ENCODE results near the gene BHLHE40.

Gene BHLHE40

DNA sequence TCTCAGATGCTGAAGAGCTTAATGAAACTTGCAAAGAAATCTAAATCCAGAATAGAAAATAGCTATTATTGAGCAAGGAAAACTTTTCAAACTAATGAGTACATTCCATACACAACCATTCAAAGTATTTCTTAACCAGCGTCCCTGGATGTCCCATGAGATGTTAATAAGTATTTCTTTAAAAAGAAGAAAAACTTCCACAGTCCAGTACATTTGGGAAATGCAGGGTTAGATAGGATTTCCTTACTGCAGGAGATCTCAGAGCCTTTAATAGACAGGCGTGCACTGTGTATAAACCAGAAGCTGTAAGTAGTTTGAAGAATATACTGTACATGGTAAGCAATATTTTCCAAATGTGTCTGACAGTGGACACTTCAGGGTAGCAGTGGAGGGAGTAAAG, 29.6 kb upstream of the BHLHE40 start:
- DNase-seq (ENCODE audit: low read depth), result peak; percentile 36
- no peak overlapping the region for H3K4me3 ChIP-seq (ENCODE audit: control insufficient read depth, low read depth, low read length)
- no peak for TF ChIP-seq CTCF (conservative IDR thresholded peaks at IDR 0.05; ENCODE audit: control insufficient read depth, insufficient read depth, low read depth, low read length)

GRCh38 chr3:4950351-4950784, 28.9 kb upstream of the BHLHE40 start:
- H3K4me3 ChIP-seq (ENCODE audit: control insufficient read depth, low read depth, low read length), result no peak overlapping the region
- no peak for TF ChIP-seq CTCF (conservative IDR thresholded peaks at IDR 0.05; ENCODE audit: control insufficient read depth, insufficient read depth, low read depth, low read length)
- no peak for DNase-seq (ENCODE audit: low read depth)

GRCh38 chr3:4950948-4951347, 28.3 kb upstream of the BHLHE40 start:
- DNase-seq (ENCODE audit: low read depth), result no peak
- TF ChIP-seq CTCF (conservative IDR thresholded peaks at IDR 0.05; ENCODE audit: control insufficient read depth, insufficient read depth, low read depth, low read length), result no peak
- no peak overlapping the region for H3K4me3 ChIP-seq (ENCODE audit: control insufficient read depth, low read depth, low read length)

DNA sequence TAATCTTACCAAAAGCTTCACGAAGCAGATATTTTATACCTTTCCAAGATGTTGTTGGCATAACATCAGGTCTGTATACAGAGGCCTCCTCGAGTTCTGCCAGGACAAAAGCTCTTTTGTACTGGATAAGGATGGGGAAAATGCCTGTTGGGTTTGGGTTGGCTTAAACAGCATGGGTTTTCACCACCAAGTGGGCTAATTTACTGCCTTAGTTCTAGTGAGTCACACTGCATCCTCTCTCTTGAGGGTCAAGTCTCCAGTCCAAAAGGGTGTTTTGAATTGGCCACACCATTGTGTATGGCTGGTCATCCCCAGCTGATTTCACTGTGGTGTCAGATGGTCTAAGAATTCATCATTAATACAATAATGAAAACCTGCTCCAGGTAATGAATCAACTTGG, 26.1 kb upstream of the BHLHE40 start:
- H3K4me3 ChIP-seq (ENCODE audit: control insufficient read depth, low read depth, low read length), result no peak overlapping the region
- TF ChIP-seq CTCF (conservative IDR thresholded peaks at IDR 0.05; ENCODE audit: control insufficient read depth, insufficient read depth, low read depth, low read length), result no peak
- peak; percentile 68 for DNase-seq (ENCODE audit: low read depth)

DNA sequence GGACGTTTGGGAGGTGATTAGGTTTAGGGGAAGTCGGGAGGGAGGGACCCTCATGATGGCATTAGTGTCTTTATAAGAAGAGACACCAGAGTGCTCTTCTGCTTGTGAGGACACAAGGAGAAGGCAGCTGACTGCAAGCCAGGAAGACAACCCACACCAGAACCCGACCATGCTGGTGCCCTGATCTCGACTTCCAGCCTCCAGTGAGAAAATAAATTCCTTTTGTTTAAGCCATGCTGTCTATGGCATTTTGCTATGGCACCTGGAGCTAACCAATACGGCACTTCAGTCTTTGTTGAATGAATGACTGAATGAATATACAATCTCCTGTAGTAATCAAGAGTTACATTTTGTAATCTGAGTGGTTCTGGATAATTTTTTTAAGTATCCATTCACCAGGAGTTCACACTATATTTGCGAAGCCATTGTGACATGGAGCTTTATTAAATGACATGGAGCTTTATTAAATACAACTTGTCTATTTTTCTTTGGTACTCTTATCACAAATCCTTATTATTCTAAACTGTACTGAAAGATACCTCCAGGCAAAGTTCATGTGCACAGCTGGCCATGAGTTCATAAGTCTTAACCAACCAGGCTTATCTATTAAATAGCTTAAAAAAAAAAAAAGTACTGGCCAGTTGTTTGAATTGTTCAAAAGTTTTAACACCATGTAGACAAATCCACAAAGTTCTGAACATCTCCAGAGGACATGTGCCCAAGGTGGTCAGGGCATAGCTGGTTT, 24.8 kb upstream of the BHLHE40 start:
- no peak overlapping the region for H3K4me3 ChIP-seq (ENCODE audit: control insufficient read depth, low read depth, low read length)
- TF ChIP-seq CTCF (conservative IDR thresholded peaks at IDR 0.05; ENCODE audit: control insufficient read depth, insufficient read depth, low read depth, low read length), result no peak
- no peak for DNase-seq (ENCODE audit: low read depth)

GRCh38 chr3:4956099-4956498, 23.1 kb upstream of the BHLHE40 start:
- TF ChIP-seq CTCF (conservative IDR thresholded peaks at IDR 0.05; ENCODE audit: control insufficient read depth, insufficient read depth, low read depth, low read length), result no peak
- H3K4me3 ChIP-seq (ENCODE audit: control insufficient read depth, low read depth, low read length), result no peak overlapping the region
- DNase-seq (ENCODE audit: low read depth), result no peak
